ENCODE measurements around the gene ATP8A2. TPM values are rescaled to one million over a fixed set of nuclear protein-coding genes. Genes with fewer than 3 reads are reported as not detected.
"Not testable (repeated sequence)": the region's sequence is repeated elsewhere in the genome, so short reads cannot be mapped to it uniquely, and the experiment has no call there.

Gene ATP8A2
- total RNA-seq, 1 donor from 2014 or later: 2.1 TPM

- Histone ChIP-seq H3K9ac (ENCODE audit: low read depth in 1 of 3, low read length in 3 of 3) (no peak overlapping the region), H3K36me3 (ENCODE audit: control insufficient read depth in 3 of 3, insufficient read depth in 3 of 3, low read length in 3 of 3) (no peaks in the 10 kb centered on the region), H3K9me3 (ENCODE audit: control insufficient read depth in 3 of 3, low read length in 3 of 3) (no peaks in the 10 kb centered on the region), H3K4me3 (ENCODE audit: low read length in 3 of 3) (no peak overlapping the region), H3K27me3 (ENCODE audit: control insufficient read depth in 3 of 3, insufficient read depth in 3 of 3, low read length in 3 of 3) (no peaks in the 10 kb centered on the region), H3K27ac (ENCODE audit: low read depth, low read length) (no peak overlapping the region), H3K4me1 (ENCODE audit: control insufficient read depth in 3 of 3, insufficient read depth in 3 of 3, low read length in 3 of 3) (no peaks in the 10 kb centered on the region)
These were observed 695.8 kb downstream of the ATP8A2 start for GRCh38 chr13:26067601-26068000.

DNA sequence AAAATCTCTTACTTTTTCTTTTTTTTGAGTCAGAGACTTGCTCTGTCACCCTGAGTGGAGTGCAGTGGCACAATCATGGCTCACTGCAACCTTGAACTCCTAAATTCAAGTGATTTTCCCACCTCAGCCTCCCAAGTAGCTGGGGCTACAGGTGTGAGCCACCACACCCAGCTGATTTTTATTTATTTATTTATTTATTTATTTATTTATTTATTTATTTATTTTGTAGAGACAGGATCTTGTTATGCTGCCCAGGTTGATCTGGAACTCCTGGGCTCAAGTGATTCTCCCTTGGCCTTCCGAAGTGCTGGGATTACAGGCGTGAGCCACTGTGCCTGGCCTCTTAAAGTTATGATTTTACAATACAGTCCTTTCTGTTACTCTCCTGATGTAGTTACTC is 696.6 kb downstream of the ATP8A2 start:
- H3K27me3 ChIP-seq (ENCODE audit: control insufficient read depth in 3 of 3, insufficient read depth in 3 of 3, low read length in 3 of 3); H3K4me3 ChIP-seq (ENCODE audit: low read length in 3 of 3); H3K27ac ChIP-seq (ENCODE audit: low read depth, low read length); H3K36me3 ChIP-seq (ENCODE audit: control insufficient read depth in 3 of 3, insufficient read depth in 3 of 3, low read length in 3 of 3); H3K9me3 ChIP-seq (ENCODE audit: control insufficient read depth in 3 of 3, low read length in 3 of 3); H3K9ac ChIP-seq (ENCODE audit: low read depth in 1 of 3, low read length in 3 of 3); H3K4me1 ChIP-seq (ENCODE audit: control insufficient read depth in 3 of 3, insufficient read depth in 3 of 3, low read length in 3 of 3): not testable (repeated sequence)

- not testable (repeated sequence) for H3K9ac ChIP-seq (ENCODE audit: low read depth in 1 of 3, low read length in 3 of 3)
These were observed 697.9 kb downstream of the ATP8A2 start for GRCh38 chr13:26069642-26070041.

DNA sequence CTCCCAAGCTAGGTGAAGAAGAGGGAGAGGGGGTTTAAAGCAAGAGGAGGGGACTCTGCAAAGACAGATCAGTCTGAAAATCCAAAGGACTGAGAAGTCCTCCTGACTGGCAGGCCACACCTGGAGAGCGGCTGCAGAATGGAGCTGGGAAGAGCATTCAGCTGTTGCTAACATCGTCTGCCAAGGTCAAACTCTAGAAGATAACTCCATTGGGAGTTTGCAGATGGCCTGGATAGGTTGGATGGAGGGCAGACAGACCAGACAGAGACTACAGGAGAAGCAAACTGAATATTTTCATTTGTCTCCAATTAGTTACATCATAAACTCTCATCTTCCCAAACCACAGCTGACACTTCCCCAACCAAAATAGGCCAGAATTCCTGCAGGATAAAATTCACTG is 699.9 kb downstream of the ATP8A2 start:
- Histone ChIP-seq H3K9ac (ENCODE audit: low read depth in 1 of 3, low read length in 3 of 3) (no peak overlapping the region), H3K36me3 (ENCODE audit: control insufficient read depth in 3 of 3, insufficient read depth in 3 of 3, low read length in 3 of 3) (no peaks in the 10 kb centered on the region), H3K27ac (ENCODE audit: low read depth, low read length) (no peak overlapping the region), H3K4me1 (ENCODE audit: control insufficient read depth in 3 of 3, insufficient read depth in 3 of 3, low read length in 3 of 3) (no peaks in the 10 kb centered on the region), H3K27me3 (ENCODE audit: control insufficient read depth in 3 of 3, insufficient read depth in 3 of 3, low read length in 3 of 3) (peaks cover 0 to 3% (median 0%) of the 10 kb centered on the region in 3 donors), H3K4me3 (ENCODE audit: low read length in 3 of 3) (no peak overlapping the region), H3K9me3 (ENCODE audit: control insufficient read depth in 3 of 3, low read length in 3 of 3) (no peaks in the 10 kb centered on the region)

More at GRCh38 chr13:26069642-26070041, 697.9 kb downstream of the ATP8A2 start:
- not testable (repeated sequence) for H3K4me1 ChIP-seq (ENCODE audit: control insufficient read depth in 3 of 3, insufficient read depth in 3 of 3, low read length in 3 of 3); H3K27me3 ChIP-seq (ENCODE audit: control insufficient read depth in 3 of 3, insufficient read depth in 3 of 3, low read length in 3 of 3); H3K4me3 ChIP-seq (ENCODE audit: low read length in 3 of 3); H3K36me3 ChIP-seq (ENCODE audit: control insufficient read depth in 3 of 3, insufficient read depth in 3 of 3, low read length in 3 of 3); H3K9me3 ChIP-seq (ENCODE audit: control insufficient read depth in 3 of 3, low read length in 3 of 3); H3K27ac ChIP-seq (ENCODE audit: low read depth, low read length)

GRCh38 chr13:26072335-26072734 is 700.6 kb downstream of the ATP8A2 start:
- H3K9ac ChIP-seq (ENCODE audit: low read depth in 1 of 3, low read length in 3 of 3): not testable (repeated sequence)

GRCh38 chr13:26074706-26075105 is 702.9 kb downstream of the ATP8A2 start:
- H3K36me3 ChIP-seq (ENCODE audit: control insufficient read depth in 3 of 3, insufficient read depth in 3 of 3, low read length in 3 of 3): no peaks in the 10 kb centered on the region
- no peak overlapping the region for H3K27ac ChIP-seq (ENCODE audit: low read depth, low read length)
- H3K9ac ChIP-seq (ENCODE audit: low read depth in 1 of 3, low read length in 3 of 3): no peak overlapping the region
- H3K4me1 ChIP-seq (ENCODE audit: control insufficient read depth in 3 of 3, insufficient read depth in 3 of 3, low read length in 3 of 3): no peaks in the 10 kb centered on the region
- no peak overlapping the region for H3K4me3 ChIP-seq (ENCODE audit: low read length in 3 of 3)
- H3K27me3 ChIP-seq (ENCODE audit: control insufficient read depth in 3 of 3, insufficient read depth in 3 of 3, low read length in 3 of 3): peaks cover 0 to 3% (median 0%) of the 10 kb centered on the region in 3 donors
- no peaks in the 10 kb centered on the region for H3K9me3 ChIP-seq (ENCODE audit: control insufficient read depth in 3 of 3, low read length in 3 of 3)

More at GRCh38 chr13:26072335-26072734, 700.6 kb downstream of the ATP8A2 start:
- H3K27ac ChIP-seq (ENCODE audit: low read depth, low read length); H3K9me3 ChIP-seq (ENCODE audit: control insufficient read depth in 3 of 3, low read length in 3 of 3); H3K27me3 ChIP-seq (ENCODE audit: control insufficient read depth in 3 of 3, insufficient read depth in 3 of 3, low read length in 3 of 3); H3K36me3 ChIP-seq (ENCODE audit: control insufficient read depth in 3 of 3, insufficient read depth in 3 of 3, low read length in 3 of 3); H3K4me1 ChIP-seq (ENCODE audit: control insufficient read depth in 3 of 3, insufficient read depth in 3 of 3, low read length in 3 of 3); H3K4me3 ChIP-seq (ENCODE audit: low read length in 3 of 3): not testable (repeated sequence)

Small RNAs within 50 kb of the gene (small RNA-seq; reads per million reads assigned to genes)
- gene RN7SL741P: not detected
- gene RNU6-78P: not detected
- gene RNY1P3: not detected

Other genes starting within 250 kb of the ATP8A2 start
- gene AMER2, start 199.7 kb upstream of the ATP8A2 start, total RNA-seq: not detected
- gene MTMR6, start 84.5 kb upstream of the ATP8A2 start, total RNA-seq: 11.5 TPM
- gene NUP58, start 70.3 kb upstream of the ATP8A2 start, total RNA-seq: 45.4 TPM